Activated CD4-positive, alpha-beta T cell treated with anti-CD3 and anti-CD28 coated beads, Interleukin-2, amount 50 U/mL, for 16 hours (primary cell): Measurements from ENCODE around the gene ITGBL1.
A peak's percentile ranks its signal among the peaks of the same experiment; 100 is the strongest.

ENCODE experiments used
- DNase-seq: peaks from one replicate; pipeline ENCODE4 v3.0.0-alpha.2; 2020

Gene ITGBL1

GRCh38 chr13:101707659-101708058 lies 255.2 kb downstream of the ITGBL1 start:
- no peak for DNase-seq

DNA sequence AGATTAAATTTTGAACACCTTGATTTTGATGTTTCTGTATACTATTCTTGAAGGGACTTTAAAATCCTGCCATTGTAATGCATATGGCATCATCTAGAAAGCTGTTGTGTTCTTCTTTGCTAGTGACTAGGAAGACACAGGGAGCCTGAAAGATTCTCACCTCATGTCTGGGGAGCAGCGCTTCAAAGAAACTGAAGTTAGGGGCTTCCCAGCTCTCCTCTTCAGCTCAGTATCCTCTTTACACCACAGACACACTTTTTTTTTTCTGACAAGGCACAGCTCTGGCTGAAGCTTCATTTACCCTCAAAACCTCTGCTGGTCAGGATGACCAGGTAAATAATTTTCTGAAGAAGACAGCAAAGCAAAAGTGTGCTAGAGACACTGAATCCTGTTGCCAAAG lies 255.6 kb downstream of the ITGBL1 start:
- no peak for DNase-seq

DNA sequence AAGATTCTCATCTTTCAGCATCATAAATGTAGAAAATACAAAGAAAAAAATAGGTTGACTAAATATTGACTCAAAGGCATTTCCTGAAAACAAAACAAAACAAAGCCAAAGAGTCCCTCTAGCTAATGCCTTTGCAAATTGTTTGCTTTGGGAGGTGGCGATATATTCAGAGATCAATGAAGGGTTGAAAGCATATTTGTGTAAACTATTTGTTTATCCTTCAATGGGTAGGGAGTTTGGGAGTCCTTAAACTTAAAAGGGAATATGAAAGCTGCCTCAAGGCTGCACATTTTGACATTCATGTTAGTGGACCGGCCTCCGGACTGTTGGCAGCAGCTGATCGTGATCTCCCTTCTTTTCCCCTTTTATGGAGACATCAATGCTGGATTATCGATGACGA lies 257.5 kb downstream of the ITGBL1 start:
- DNase-seq: no peak

DNA sequence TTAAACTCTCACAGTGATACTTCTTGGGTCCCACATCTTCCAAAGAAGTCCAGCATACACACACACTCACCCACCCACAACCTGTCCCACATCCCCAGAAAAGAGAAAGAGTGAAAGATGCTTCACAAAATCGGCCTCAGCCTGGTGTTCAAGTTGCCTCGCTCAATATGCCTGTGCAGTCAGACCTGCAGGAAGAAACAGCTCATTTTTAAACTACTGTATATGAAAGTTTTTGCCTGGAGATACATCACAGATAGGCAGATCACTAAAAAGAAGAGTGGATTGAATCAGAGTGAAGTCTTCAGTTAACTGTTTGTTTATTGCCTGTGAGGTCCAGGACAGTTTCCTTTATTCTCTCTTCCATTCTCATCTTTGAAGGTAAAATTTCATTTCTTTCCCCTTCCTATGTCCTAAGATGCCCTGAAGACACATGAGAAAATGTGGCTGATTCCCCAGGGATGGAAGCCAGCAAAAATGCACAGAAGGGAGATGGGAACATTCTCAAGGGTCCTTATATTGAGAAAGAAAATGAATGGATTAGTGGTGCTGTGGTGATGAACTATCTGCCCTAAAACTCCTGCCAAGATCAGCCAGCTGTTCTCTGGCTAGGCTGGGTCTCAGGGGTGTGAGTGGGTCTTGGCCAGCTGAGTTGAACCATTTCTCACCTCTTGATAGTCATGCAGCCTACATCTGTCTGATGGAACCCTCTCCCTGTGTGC lies 259.0 kb downstream of the ITGBL1 start:
- no peak for DNase-seq

GRCh38 chr13:101712026-101712348 lies 259.5 kb downstream of the ITGBL1 start:
- DNase-seq: no peak

DNA sequence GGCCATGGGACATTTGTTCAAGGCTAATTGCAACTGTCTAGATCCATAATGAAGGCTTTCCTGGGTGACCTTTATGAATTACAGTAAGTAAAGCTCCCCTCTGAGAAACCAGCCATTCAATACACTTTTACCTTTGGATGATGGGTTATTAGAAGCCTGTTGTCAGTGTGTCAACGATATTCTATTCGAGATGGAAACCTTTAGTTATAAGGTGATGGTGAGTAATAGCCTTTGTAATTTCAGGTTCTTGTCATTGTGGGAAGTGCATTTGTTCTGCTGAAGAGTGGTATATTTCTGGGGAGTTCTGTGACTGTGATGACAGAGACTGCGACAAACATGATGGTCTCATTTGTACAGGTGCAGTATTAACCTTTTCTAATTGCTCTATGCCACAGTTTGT lies 261.7 kb downstream of the ITGBL1 start:
- no peak for DNase-seq

GRCh38 chr13:101717353-101717752 lies 264.9 kb downstream of the ITGBL1 start:
- no peak for DNase-seq

- DNase-seq: no peak
Measured at GRCh38 chr13:101718496-101718895, 266.0 kb downstream of the ITGBL1 start.

- no peak for DNase-seq
Measured at GRCh38 chr13:101726681-101727080, 274.2 kb downstream of the ITGBL1 start.

- no peak for DNase-seq
Measured at GRCh38 chr13:101727118-101727517, 274.6 kb downstream of the ITGBL1 start.

GRCh38 chr13:101728021-101728420 lies 275.5 kb downstream of the ITGBL1 start:
- DNase-seq: no peak

DNA sequence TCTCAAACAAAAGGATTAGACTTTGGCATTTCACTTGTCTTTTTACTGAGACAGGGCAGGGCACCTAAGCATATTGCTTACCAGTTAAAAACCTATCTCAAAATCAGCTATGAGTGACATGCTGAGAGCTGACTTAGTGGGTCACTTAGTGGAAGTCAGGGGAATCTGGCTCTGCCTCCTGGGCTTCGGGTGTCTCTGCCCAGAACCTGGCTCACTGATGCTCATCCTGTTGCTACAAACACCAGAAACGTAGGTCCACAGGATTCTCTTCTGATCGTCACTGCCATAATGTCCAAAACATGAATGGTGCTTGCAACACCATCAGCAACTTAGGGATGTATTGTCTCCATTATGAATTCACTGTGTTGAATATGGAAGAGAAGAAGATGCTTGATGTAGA lies 276.1 kb downstream of the ITGBL1 start:
- DNase-seq: no peak

DNA sequence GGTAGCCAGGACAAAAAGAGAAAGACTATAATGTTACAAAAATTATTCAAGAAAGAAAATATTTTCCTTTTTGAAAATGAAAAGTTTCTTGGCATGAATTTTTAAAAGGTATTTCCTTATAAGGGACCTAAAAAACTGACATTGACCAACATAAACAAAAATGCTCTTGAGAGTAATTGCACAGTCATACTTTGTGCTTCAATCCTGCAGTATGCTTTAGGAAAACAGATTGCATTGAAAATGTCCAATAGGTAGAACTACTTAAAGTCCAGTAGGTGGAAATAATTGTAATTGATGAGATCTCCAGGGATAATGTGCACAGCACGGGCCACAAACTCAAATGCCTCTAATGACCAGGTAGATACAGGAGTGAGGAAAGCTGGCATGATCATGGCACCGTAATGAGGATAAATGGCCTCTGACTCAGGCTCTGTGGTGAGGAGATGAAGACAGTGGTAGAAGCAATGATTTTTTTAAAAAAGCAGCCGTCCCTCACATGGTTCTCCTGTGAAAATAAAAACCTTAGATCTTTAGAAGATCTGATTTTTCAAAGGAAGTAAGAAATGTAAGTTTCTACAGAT lies 278.0 kb downstream of the ITGBL1 start:
- DNase-seq: no peak

- no peak for DNase-seq
Measured at GRCh38 chr13:101736566-101736965, 284.1 kb downstream of the ITGBL1 start.

DNA sequence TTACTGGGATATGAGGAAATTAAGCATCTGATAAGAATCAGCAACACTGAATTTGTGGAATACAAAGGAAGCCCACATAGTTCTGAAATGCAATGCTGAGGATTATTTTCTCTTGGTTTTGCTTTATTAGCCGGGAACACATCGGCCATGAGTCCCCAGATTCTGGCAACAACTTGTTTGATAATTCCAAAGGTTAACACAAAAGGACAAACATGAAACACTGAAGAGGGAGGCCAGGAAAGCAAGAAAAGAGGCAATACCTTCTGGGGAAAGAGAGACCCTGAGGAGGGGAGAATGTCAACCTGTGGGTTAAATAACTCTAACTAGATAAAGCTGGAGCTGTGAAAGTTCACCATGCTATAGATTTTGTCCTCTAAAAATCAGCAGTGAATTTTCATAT lies 285.9 kb downstream of the ITGBL1 start:
- no peak for DNase-seq

GRCh38 chr13:101739382-101740178 lies 287.1 kb downstream of the ITGBL1 start:
- DNase-seq: peak; percentile 5

- DNase-seq: no peak
Measured at GRCh38 chr13:101746513-101746912, 294.0 kb downstream of the ITGBL1 start.

GRCh38 chr13:101747039-101747438 lies 294.6 kb downstream of the ITGBL1 start:
- no peak for DNase-seq

GRCh38 chr13:101749584-101749983 lies 297.1 kb downstream of the ITGBL1 start:
- no peak for DNase-seq

DNA sequence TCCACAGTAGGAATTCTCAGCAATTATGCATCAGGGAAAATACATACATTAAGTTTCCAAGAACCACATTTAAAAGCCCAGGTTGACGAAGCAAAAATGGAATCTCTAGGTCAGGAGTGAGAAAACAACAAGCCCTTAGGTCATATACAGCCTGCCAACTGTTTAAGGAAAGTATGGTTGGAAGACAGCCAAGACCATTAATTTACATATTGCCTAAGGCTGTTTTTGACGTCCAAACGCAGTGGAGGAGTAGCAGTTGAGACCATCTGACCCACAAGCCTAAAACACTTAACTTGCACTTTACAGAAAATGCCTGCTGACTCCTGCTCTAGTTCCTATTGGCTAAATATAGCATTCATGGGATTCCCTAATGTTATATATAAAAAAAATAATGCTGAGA lies 299.0 kb downstream of the ITGBL1 start:
- no peak for DNase-seq

- DNase-seq: no peak
Measured at GRCh38 chr13:101752432-101752831, 300.0 kb downstream of the ITGBL1 start.

DNA sequence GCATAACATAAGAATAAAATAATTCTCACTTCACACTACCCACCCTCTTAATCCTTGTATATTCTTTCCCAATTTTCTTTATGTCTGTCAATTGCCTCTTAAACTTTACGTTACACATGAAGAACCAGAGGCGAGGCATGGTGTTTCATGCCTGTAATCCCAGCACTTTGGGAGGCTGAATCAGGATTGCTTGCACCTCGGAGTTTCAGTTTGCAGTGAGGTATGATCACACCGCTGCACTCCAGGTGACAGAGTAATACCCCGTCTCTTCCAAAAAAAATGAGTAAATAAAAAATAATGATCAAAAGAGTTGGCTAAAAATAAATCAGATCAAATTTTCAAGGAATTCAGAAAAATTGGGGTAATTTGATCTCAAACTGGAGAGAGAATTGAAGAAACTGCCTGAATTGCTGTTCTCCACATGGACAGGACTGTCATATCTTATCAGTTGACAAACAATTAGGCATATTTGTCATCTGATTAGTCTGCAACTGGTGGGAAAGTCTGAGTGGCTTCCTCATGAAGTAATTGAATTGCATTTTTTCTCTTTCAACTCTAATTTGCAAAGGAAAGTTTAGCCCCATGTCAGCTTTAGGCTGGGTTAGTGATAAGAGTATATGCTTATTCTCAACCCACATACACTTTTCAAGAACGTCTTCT lies 302.9 kb downstream of the ITGBL1 start:
- DNase-seq: no peak

GRCh38 chr13:101757446-101758039 lies 305.1 kb downstream of the ITGBL1 start:
- DNase-seq: peak; percentile 23
